ENCODE results near the gene ADAMTS16. TPM values are rescaled to one million over a fixed set of nuclear protein-coding genes. Genes with fewer than 3 reads are reported as not detected.

Gene ADAMTS16
- polyA plus RNA-seq, 3 donors = not detected

DNA sequence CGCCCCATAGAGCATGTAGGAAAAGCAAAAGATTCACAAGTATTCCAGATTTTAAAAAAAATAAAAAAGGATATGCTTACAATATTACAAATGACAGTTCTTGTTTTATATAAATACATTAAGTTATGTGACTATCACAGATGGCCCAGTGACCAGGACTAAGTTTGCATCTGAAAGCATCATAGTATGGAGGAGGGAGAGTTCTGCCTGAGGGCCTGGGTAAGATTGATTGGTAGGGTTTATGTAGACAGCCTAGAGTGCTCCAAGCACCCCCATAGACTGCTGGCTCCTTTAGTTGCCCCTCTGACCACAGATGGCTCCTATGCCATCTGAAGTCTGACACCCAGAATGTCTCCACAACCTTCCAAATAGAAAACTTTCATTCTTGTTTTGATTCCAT lies 48.0 kb upstream of the ADAMTS16 start:
- Histone ChIP-seq H3K27me3 (ENCODE audit: control insufficient read depth in 2 of 2, insufficient read depth in 2 of 2, low read length in 2 of 2) (no peaks in the 10 kb centered on the region), H3K4me2 (replicated peaks; ENCODE audit: extremely low read depth, low read length, poor library complexity, severe bottlenecking) (no peak overlapping the region), H3K79me2 (ENCODE audit: insufficient read depth, low read length) (no peaks in the 10 kb centered on the region), H2AFZ (ENCODE audit: insufficient read depth, low read depth, low read length, poor library complexity, severe bottlenecking) (no peak overlapping the region), H3K4me1 (ENCODE audit: control insufficient read depth in 1 of 2, insufficient read depth in 2 of 2, low read length in 2 of 2) (no peaks in the 10 kb centered on the region), H4K20me1 (ENCODE audit: insufficient read depth, low read length) (no peaks in the 10 kb centered on the region), H3K4me3 (replicated peaks in 1 of 3; ENCODE audit: low read depth in 2 of 3, low read length in 3 of 3) (no peak overlapping the region), H3K36me3 (replicated peaks in 1 of 2; ENCODE audit: control insufficient read depth in 1 of 2, insufficient read depth in 2 of 2, low read length in 2 of 2) (no peaks in the 10 kb centered on the region), H3K9ac (ENCODE audit: insufficient read depth, low read length, poor library complexity, severe bottlenecking) (no peak overlapping the region), H3K27ac (ENCODE audit: low read depth in 1 of 2, low read length in 2 of 2) (no peak overlapping the region), H3K9me3 (replicated peaks in 1 of 2; ENCODE audit: control insufficient read depth in 1 of 2, insufficient read depth in 1 of 2, low read length in 2 of 2) (peaks cover 0 to 4% of the 10 kb centered on the region in 2 donors)
- Mint-ChIP-seq H3K36me3 (no peaks in the 10 kb centered on the region), H3K27ac (no peak overlapping the region), H3K4me1 (no peaks in the 10 kb centered on the region), H3K4me3 (no peak overlapping the region), H3K27me3 (ENCODE audit: low read depth in 3 of 3) (peaks cover 0 to 2% (median 2%) of the 10 kb centered on the region in 3 donors), H3K9me3 (peaks cover 0 to 12% (median 2%) of the 10 kb centered on the region in 7 donors)
- TF ChIP-seq CTCF (IDR thresholded peaks at IDR 0.05) = no peak
- intact Hi-C loops (cut with micrococcal nuclease) = no loop called here
- DNase-seq = no peak
- no CpG with 5 or more reads among the region's 1 CpG for WGBS (ENCODE audit: insufficient coverage)

DNA sequence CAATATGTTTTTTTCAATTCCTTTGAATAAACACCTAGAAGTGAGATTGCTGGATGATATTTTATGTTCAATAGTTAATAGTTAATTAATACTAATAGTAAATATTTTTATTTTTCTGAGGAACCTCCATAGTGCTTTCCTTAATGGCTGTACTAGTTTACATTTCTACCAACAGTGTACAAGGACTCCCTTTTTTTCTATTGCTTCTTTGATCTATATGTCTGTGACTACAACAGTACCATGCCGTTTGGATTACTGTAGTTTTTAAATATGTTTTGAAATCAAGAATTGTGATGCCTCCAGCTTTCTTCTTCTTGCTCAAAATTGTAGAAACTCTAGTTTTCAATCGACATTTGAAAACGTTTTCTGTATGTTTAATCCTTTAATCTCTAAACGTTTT lies 39.5 kb upstream of the ADAMTS16 start:
- TF ChIP-seq CTCF (IDR thresholded peaks at IDR 0.05) = no peak
- no peak for DNase-seq
- WGBS (ENCODE audit: insufficient coverage) = no CpG with 5 or more reads among the region's 4 CpGs
- intact Hi-C loops (cut with micrococcal nuclease) = no loop called here
- no peaks in the 10 kb centered on the region for H3K36me3 Mint-ChIP-seq
- no peak overlapping the region for H3K4me3 Mint-ChIP-seq
- Histone ChIP-seq H3K4me1 (ENCODE audit: control insufficient read depth in 1 of 2, insufficient read depth in 2 of 2, low read length in 2 of 2) (no peaks in the 10 kb centered on the region), H3K4me3 (replicated peaks in 1 of 3; ENCODE audit: low read depth in 2 of 3, low read length in 3 of 3) (no peak overlapping the region), H2AFZ (ENCODE audit: insufficient read depth, low read depth, low read length, poor library complexity, severe bottlenecking) (no peak overlapping the region), H3K9ac (ENCODE audit: insufficient read depth, low read length, poor library complexity, severe bottlenecking) (no peak overlapping the region), H3K27me3 (ENCODE audit: control insufficient read depth in 2 of 2, insufficient read depth in 2 of 2, low read length in 2 of 2) (no peaks in the 10 kb centered on the region), H3K36me3 (replicated peaks in 1 of 2; ENCODE audit: control insufficient read depth in 1 of 2, insufficient read depth in 2 of 2, low read length in 2 of 2) (no peaks in the 10 kb centered on the region), H3K79me2 (ENCODE audit: insufficient read depth, low read length) (no peaks in the 10 kb centered on the region), H3K9me3 (replicated peaks in 1 of 2; ENCODE audit: control insufficient read depth in 1 of 2, insufficient read depth in 1 of 2, low read length in 2 of 2) (no peaks in the 10 kb centered on the region), H4K20me1 (ENCODE audit: insufficient read depth, low read length) (no peaks in the 10 kb centered on the region), H3K27ac (ENCODE audit: low read depth in 1 of 2, low read length in 2 of 2) (no peak overlapping the region), H3K4me2 (replicated peaks; ENCODE audit: extremely low read depth, low read length, poor library complexity, severe bottlenecking) (no peak overlapping the region)
- peaks cover 0 to 8% (median 0%) of the 10 kb centered on the region in 7 donors for H3K9me3 Mint-ChIP-seq
- no peaks in the 10 kb centered on the region for H3K4me1 Mint-ChIP-seq
- peaks cover 0 to 2% (median 0%) of the 10 kb centered on the region in 3 donors for H3K27me3 Mint-ChIP-seq (ENCODE audit: low read depth in 3 of 3)
- H3K27ac Mint-ChIP-seq = no peak overlapping the region
